HG03571 (cell line): ENCODE data around the gene IFI27.
"Not testable (repeated sequence)": the region's sequence is repeated elsewhere in the genome, so short reads cannot be mapped to it uniquely, and the experiment has no call there.

Experiments used
- ATAC-seq: cut with Tn5 transposase; IDR thresholded peaks from one replicate; pipeline ENCODE4 v1.9.1; 2021; ENCODE audit not compliant: unreplicated experiment

The IFI27 gene

GRCh38 chr14:94145902-94146527 lies 35.5 kb downstream of the IFI27 start:
- no peak for ATAC-seq

DNA sequence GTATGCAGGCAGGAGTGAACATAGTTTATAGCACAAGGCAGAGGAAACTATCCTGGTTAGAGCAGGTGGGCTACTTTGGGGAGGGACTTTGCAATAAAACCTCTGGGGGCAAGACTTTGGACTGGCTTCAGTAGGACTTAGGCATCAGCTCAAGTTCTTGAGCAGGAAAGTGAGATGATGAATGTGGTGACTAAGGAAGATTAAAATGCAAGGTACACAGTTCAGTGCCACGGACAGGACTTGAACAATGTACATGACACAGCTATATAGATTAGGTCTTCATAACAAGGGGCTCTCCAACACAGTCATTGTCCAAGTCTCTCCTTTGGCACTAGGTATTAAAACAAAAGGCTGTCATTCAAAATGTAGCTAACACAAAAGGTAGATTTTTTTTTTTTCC lies 42.1 kb downstream of the IFI27 start:
- no peak for ATAC-seq

DNA sequence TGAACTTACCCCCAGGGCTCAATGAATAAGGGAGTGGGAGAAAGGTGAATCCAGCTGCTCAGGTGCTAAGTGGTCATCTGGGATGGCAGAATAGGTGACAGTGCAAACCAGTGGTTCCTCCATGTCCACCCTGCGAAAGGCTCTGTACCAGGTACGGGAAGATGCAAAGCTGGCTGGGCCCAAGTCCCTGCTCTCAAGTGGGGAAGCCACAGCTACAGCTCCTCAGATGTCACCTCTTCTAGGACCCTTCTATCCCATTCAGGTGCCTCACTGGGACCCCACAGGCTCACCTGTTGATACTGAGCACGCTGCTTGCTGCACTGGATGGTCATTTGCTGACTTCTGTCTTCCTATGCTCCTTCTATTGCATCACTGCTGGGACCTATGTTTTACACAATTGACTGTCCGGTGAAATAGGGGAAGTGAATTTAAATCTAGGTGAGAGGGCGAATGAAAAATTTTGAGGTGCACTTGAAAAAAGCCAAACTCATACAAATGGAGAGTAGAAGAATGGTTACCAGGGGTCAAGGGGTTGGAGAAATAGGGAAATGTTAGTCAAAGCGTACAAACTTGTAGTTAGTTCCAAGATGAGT lies 43.3 kb downstream of the IFI27 start:
- no peak for ATAC-seq

DNA sequence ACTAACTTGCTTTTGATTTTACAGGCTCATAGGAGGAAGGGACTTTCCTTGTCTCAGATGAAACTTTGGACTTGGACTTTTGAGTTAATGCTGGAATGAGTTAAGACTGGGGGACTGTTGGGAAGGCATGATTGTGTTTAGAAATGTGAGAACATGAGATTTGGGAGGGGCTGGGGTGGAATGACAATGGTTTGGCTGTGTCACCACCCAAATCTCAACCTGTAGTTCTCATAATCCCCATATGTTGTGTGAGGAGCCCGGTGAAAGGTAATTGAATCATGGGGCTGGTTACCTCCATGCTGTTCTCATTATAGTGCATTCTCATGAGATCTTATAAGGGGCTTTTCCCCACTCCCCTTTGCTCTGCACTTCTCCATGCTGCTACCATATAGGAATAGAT lies 45.6 kb downstream of the IFI27 start:
- ATAC-seq, result not testable (repeated sequence)

DNA sequence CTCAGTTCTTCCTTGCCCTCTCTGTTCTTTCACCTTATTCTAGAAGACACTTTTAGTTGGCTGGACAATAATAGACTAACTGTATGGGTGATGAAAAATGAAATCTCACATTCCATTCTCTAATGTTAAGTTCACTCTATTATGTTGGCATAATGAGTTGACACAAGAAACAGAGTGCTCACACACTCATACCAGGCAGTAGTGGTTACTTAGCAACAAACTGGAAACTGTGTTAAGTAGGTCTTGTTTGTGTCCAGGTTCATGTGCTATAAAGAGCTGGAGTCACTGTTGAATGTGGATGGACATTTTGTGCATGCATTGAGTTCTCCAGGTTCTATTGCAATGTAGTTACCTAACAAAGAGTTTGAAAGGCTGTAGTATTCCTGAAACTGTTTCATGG lies 46.7 kb downstream of the IFI27 start:
- ATAC-seq, result no peak

- no peak for ATAC-seq
Measured at GRCh38 chr14:94158239-94158883, 47.8 kb downstream of the IFI27 start.

DNA sequence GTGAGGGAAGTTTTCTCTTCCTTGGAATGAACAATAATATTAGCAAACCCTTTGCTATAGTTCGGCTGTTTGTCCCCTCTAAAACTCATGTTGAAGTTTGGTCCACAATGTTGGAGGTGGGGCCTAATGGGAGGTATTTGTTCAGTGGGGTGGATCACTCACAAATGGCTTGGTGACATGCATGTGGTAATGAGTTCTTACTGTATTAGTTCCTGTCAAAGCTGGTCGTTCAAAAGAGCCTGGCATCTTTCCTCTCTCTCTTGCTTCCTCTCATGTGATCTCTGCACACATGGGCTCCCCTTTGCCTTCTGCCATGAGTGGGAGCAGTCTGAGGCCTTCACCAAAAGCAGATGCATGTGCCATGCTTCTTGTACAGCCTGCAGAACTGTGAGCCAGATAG lies 50.5 kb downstream of the IFI27 start:
- ATAC-seq, result no peak

- no peak for ATAC-seq
Measured at GRCh38 chr14:94161981-94162380, 51.4 kb downstream of the IFI27 start.

DNA sequence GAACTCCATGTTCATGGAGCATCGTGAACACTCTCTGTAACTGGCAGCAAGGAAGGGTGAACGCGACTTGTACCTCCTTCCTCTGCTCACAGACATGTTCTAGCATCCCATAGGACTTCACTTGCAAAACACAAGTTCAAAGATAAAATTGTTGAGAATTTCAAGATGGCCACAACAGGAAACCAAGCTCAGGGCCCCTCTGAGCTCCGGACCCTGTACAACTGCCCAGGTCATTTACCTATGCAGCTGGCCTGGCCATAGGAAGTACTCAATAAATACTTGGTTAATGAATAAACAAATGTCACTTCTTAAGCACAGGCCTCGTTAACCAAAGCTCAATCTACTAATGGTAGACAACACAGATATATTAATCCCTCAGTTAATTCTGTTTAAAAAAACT lies 51.9 kb downstream of the IFI27 start:
- ATAC-seq, result no peak

DNA sequence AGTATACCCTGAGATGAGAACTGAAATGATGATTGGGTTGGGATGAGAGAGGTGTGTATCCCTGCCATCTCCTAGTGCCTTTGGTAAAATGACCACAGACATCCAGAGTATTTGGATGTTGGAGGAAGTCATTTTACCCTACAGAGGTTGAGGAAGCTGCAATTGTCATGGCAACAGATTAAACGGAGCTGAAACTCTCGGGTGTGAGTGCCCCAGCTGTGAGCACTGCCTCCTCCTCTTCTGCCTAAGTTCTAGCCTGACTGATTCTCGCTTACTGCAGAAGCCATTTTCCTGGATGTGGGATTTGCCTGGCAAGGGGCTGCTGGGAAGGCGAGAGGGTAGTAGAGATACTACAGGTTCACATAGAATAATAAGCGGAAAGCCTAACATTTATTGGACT lies 53.3 kb downstream of the IFI27 start:
- ATAC-seq, result no peak

GRCh38 chr14:94164685-94165431 lies 54.3 kb downstream of the IFI27 start:
- no peak for ATAC-seq

DNA sequence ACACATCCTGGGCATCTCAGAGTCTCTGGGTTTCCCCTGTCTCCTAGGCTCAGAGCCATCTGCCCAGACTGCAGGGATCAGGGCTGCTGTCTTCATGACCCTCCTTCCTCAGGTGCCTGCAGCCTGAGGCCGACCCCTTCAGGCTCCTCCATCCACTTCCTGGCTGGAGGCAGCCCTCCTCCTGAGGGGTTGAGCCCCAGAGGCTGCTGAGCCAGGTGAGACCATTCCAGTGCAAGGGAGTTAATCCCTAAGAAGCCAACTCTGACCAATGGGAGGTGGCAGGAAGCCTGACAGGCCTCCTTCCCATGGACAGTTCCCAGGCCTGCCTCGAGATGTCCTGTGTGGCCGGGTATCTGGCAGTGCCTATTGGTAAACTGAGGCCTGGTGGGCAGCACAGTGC lies 55.2 kb downstream of the IFI27 start:
- no peak for ATAC-seq
